Lower leg skin (tissue), 4 donors: ENCODE data around the gene SH3RF3. TPM values are rescaled to one million over a fixed set of nuclear protein-coding genes. Genes with fewer than 3 reads are reported as not detected.

Source experiments
- DNase-seq, 2 donors: peaks; one replicate each; pipeline ENCODE4 v3.0.0-alpha.2; 2019; ENCODE audit warnings: low spot score in 2 of 2
- H3K4me3 ChIP-seq: fragments of 200-600 bp; sonication (generic); 2 replicates; pipeline ENCODE4 v1.5.1; 2017; ENCODE audit warnings: mild to moderate bottlenecking, low read depth; ENCODE audit not compliant: poor library complexity, severe bottlenecking
- POLR2A ChIP-seq, 2 donors: fragments of 450-650 bp; IDR thresholded peaks; one replicate each; pipeline ENCODE4 v1.6.1; 2016 to 2017; ENCODE audit warnings: antibody characterized with exemption in 2 of 2, mild to moderate bottlenecking in 1 of 2, moderate library complexity in 1 of 2
- WGBS, 2 donors: methylation state at CpG; one replicate each; pipeline ENCODE4 v1.1.5; 2018; 5-methylcytosine and 5-hydroxymethylcytosine counted together
- intact Hi-C: fragments of 100-400 bp; cut with DNase I; formaldehyde crosslinking; loops from one replicate; pipeline ENCODE4 v1.15.0; 2023; ENCODE audit warnings: low total_unique reads
- total RNA-seq, 4 donors: library from RNA; depleted of rRNA; stranded (reverse); fragments of >200 nt; gene quantifications; one replicate each; pipeline ENCODE4 v1.1.0, GENCODE V29; 2016
- TF ChIP-seq, protein P1 (sequence below), 3 donors: fragments of 450-650 bp; IDR thresholded peaks; one replicate each; pipeline ENCODE4 v1.5.1; 2016; ENCODE audit warnings: antibody characterized with exemption in 3 of 3, mild to moderate bottlenecking in 3 of 3, moderate library complexity in 2 of 3

SH3RF3 gene
- total RNA-seq, 4 donors from 2014 or later, result 1.9 to 7.4 (median 3.2) TPM

DNA sequence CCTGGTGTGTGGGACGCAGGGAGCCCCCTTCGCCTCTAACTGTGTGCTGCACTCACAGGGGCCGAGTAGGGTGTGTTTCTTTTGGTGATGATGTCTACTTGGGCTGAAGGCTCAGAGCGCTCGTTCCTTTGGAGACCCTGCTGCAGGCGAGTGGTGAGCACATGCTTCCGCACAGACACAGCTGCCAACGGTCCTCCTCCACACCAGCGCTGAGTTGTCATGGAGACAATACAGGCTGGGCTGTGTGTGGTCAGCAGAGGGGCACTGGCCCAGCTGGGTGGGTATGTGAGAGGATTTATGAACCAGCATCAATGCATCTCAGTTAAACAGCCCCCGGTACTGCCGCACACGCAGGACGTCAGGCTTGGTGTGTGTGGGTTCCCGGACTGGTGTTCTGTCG lies 143.5 kb downstream of the SH3RF3 start:
- no peak for DNase-seq
- WGBS, 2 donors, result 85 to 98% methylated on average over 9 to 15 of the region's 15 CpGs
- intact Hi-C loops, result no loop called here
- TF ChIP-seq, protein P1, sequence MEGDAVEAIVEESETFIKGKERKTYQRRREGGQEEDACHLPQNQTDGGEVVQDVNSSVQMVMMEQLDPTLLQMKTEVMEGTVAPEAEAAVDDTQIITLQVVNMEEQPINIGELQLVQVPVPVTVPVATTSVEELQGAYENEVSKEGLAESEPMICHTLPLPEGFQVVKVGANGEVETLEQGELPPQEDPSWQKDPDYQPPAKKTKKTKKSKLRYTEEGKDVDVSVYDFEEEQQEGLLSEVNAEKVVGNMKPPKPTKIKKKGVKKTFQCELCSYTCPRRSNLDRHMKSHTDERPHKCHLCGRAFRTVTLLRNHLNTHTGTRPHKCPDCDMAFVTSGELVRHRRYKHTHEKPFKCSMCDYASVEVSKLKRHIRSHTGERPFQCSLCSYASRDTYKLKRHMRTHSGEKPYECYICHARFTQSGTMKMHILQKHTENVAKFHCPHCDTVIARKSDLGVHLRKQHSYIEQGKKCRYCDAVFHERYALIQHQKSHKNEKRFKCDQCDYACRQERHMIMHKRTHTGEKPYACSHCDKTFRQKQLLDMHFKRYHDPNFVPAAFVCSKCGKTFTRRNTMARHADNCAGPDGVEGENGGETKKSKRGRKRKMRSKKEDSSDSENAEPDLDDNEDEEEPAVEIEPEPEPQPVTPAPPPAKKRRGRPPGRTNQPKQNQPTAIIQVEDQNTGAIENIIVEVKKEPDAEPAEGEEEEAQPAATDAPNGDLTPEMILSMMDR (IDR thresholded peaks at IDR 0.05), result no peak
- TF ChIP-seq POLR2A (IDR thresholded peaks at IDR 0.05), result no peak
- no peak overlapping the region for H3K4me3 ChIP-seq

DNA sequence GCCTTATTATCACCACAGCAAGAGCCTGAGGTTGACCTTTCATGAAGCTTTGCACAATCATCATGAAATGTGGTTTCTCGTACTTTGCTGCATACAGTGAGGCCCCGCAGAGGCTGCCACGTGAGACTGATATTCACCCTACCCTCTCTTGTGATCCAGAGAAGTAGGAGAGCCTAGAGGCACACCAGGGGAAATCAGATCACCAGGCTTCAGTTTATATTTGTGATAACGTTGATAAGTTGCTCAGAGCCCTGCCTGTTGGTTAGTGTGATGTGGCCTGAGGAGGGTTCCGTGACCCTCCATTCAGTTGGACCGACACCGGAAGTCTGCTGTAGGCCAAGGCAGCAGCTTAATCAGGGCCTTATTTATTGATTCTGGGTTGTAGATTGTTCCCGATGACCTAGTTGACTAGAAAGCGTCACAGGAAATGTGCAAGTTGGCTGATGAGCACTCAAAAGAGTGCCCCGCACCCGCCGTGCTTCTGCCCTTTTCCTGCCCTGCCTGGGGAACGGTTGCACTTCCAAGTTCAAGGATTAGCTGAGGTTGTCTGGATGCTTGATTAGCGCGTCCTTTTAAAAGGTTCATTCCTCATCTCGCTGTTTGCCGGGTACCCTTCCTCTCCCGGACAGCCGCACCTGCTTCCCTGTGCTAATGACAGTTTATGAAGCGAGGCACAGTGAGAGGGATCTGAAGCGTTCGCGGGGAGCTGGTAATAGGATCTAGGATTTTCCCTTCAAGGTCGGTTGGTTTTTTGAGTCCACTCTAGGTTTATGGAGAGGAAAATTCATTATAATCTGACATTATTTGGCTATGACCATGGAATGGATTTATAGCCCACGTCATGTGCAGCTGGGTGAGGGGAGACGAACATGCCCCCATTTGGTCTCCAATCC lies 146.4 kb downstream of the SH3RF3 start:
- H3K4me3 ChIP-seq, result no peak overlapping the region
- intact Hi-C loops, result no loop called here
- TF ChIP-seq, protein P1 (IDR thresholded peaks at IDR 0.05), result no peak
- WGBS, 2 donors, result 86 to 87% methylated on average over 26 of the region's 26 CpGs
- DNase-seq, result no peak

DNA sequence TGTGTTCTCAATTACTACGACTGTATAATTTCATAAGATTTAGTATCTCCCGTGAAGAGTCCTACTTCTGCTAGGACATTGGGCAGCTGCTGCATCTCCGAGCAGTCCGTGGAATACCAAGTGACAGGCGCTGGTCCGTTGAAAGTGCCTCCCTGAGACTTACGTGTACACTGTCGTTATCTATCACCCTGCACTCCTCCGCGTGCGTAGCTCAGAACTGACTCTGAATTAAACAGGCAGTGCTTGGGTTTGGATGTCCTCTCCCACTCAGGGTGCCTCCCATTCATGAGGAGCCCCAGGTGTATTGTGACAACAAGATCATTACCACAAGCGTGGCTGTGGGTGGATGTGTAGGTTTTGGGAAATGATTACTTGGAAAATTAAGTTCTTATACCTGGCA lies 148.4 kb downstream of the SH3RF3 start:
- WGBS, 2 donors, result 79 to 81% methylated on average over 12 of the region's 12 CpGs
- intact Hi-C loops, result no loop called here
- no peak for DNase-seq
- H3K4me3 ChIP-seq, result no peak overlapping the region
- no peak for TF ChIP-seq POLR2A (IDR thresholded peaks at IDR 0.05)
- TF ChIP-seq, protein P1 (IDR thresholded peaks at IDR 0.05), result no peak

DNA sequence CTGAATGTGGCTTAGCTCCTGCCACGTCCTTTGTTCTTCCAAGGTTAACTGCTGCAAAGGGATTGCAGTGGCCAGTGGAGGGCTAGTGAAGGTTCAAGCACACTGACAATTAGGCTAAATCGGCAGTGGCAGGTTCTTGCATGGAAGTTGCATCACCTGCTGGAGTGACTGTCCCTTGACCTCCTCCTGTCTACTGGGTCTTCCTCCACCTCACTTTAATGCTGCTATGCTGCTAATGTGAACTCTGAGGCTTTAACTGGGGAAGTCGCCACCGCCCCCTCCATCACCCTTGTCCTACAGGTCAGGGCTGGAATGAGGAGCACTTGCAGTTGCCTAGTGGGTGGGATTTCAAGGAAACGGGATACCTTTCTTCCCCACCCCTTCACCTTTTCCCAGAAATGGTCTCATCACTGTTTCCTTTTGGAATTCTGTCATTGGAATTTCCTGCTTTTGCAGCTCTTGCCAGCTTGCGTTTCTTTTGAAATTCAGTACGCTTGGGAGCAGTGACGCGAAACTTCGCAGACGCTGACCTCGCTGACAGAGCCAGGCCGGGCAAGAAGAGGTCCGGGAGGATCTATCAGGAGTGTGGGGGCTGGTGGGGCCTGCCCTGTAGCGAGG lies 150.3 kb downstream of the SH3RF3 start:
- 87 to 88% methylated on average over 15 of the region's 15 CpGs for WGBS, 2 donors
- intact Hi-C loops, result no loop called here
- H3K4me3 ChIP-seq, result no peak overlapping the region
- TF ChIP-seq, protein P1 (IDR thresholded peaks at IDR 0.05), result no peak
- TF ChIP-seq POLR2A (IDR thresholded peaks at IDR 0.05), result no peak
- DNase-seq, result no peak

DNA sequence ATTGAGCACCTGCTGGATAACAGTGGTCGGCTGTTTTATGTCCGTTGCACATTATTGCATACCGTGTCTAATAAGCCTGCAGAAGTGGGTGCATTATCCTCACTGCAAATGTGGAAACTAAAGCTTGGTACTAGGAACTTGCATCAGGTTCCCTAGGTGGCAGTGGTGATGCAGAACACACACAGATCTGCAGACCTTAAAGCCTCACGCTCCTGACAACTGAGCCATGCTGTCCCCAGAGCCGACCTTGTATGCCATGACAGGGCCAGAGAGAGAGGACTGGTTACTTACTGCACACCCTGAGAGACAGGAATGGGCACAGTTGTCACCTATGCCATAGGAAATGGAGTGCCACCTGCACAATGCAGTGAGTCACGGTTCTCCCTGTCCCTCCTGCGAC lies 151.8 kb downstream of the SH3RF3 start:
- no peak for TF ChIP-seq POLR2A (IDR thresholded peaks at IDR 0.05)
- TF ChIP-seq, protein P1 (IDR thresholded peaks at IDR 0.05), result no peak
- 90 to 91% methylated on average over 7 of the region's 7 CpGs for WGBS, 2 donors
- no peak overlapping the region for H3K4me3 ChIP-seq
- intact Hi-C loops, result no loop called here
- no peak for DNase-seq
